OCI-LY1 (cell line): ENCODE measurements around the gene HIBADH.

ENCODE experiments used
- H2AFZ ChIP-seq: fragments of 200-600 bp; sonication (generic), shearing (Covaris generic); 2 replicates; pipeline ENCODE4 v1.6.0; 2014; ENCODE audit warnings: antibody characterized with exemption, mild to moderate bottlenecking, low read length
- H3F3A ChIP-seq: fragments of 200-600 bp; sonication (generic), shearing (Covaris generic); 2 replicates; pipeline ENCODE4 v1.6.0; 2014; ENCODE audit warnings: mild to moderate bottlenecking, antibody characterized with exemption, low read length, moderate library complexity; ENCODE audit not compliant: insufficient read depth
- H3K27ac ChIP-seq: fragments of 200-600 bp; sonication (generic); 2 replicates; pipeline ENCODE4 v1.5.1; 2014; ENCODE audit warnings: low read length, mixed run types, mild to moderate bottlenecking, low read depth; ENCODE audit not compliant: poor library complexity, severe bottlenecking
- H3K27me3 ChIP-seq: fragments of 200-600 bp; sonication (generic); 2 replicates; pipeline ENCODE4 v1.6.0; 2014; ENCODE audit warnings: antibody characterized with exemption, mild to moderate bottlenecking, low read length, moderate library complexity; ENCODE audit not compliant: insufficient read depth
- H3K36me3 ChIP-seq: fragments of 200-600 bp; sonication (generic); 2 replicates; pipeline ENCODE4 v1.6.1; 2014; ENCODE audit warnings: mild to moderate bottlenecking, antibody characterized with exemption, low read length, moderate library complexity, mixed read lengths; ENCODE audit not compliant: insufficient read depth
- H3K4me1 ChIP-seq: fragments of 200-600 bp; sonication (generic); 2 replicates; pipeline ENCODE4 v1.5.1; 2014; ENCODE audit warnings: mild to moderate bottlenecking, low read length, moderate library complexity; ENCODE audit not compliant: insufficient read depth, severe bottlenecking
- H3K4me2 ChIP-seq: fragments of 200-600 bp; sonication (generic), shearing (Covaris generic); 2 replicates; pipeline ENCODE4 v1.6.1; 2014; ENCODE audit warnings: low read length
- H3K4me3 ChIP-seq: fragments of 200-600 bp; sonication (generic); 2 replicates; pipeline ENCODE4 v1.5.1; 2014; ENCODE audit warnings: low read length, low read depth, mild to moderate bottlenecking, mixed read lengths; ENCODE audit not compliant: poor library complexity, severe bottlenecking
- H3K79me2 ChIP-seq: fragments of 200-600 bp; shearing (Covaris generic); 2 replicates; pipeline ENCODE4 v1.6.1; 2016; ENCODE audit warnings: mixed run types, low read length, mixed read lengths; ENCODE audit not compliant: insufficient read depth
- H3K9ac ChIP-seq: fragments of 200-600 bp; sonication (generic), shearing (Covaris generic); 2 replicates; pipeline ENCODE4 v1.6.1; 2014; ENCODE audit warnings: mild to moderate bottlenecking, low read length, mixed read lengths
- H3K9me2 ChIP-seq: fragments of 200-600 bp; sonication (generic), shearing (Covaris generic); 2 replicates; pipeline ENCODE4 v1.6.1; 2014; ENCODE audit warnings: low read depth, mild to moderate bottlenecking, low read length, mixed read lengths
- H3K9me3 ChIP-seq: fragments of 200-600 bp; shearing (Covaris generic); 2 replicates; pipeline ENCODE4 v1.6.1; 2014; ENCODE audit warnings: low read length, mixed read lengths
- H4K20me1 ChIP-seq: fragments of 200-600 bp; sonication (generic), shearing (Covaris generic); 2 replicates; pipeline ENCODE4 v1.6.0; 2016; ENCODE audit warnings: mild to moderate bottlenecking, low read length; ENCODE audit not compliant: insufficient read depth
- EZH2 ChIP-seq: fragments of 200-600 bp; sonication (generic), shearing (Covaris generic); IDR thresholded peaks from 2 replicates; pipeline ENCODE4 v1.8.0; 2017; ENCODE audit warnings: borderline replicate concordance, mixed run types, mild to moderate bottlenecking, antibody characterized with exemption, low read length, moderate library complexity, mixed read lengths
- TF ChIP-seq, protein P1 (sequence below): fragments of 200-600 bp; sonication (generic), shearing (Covaris generic); IDR thresholded peaks from 2 replicates; pipeline ENCODE4 v1.5.1; 2017; ENCODE audit warnings: mild to moderate bottlenecking, antibody characterized with exemption, low read length, moderate library complexity, mixed read lengths

HIBADH gene

GRCh38 chr7:27554826-27555225, 107.9 kb downstream of the HIBADH start:
- Histone ChIP-seq H2AFZ (no peak overlapping the region), H3K36me3 (no peaks in the 10 kb centered on the region), H3K79me2 (no peaks in the 10 kb centered on the region), H3F3A (no peaks in the 10 kb centered on the region), H3K9ac (no peak overlapping the region), H3K9me2 (no peaks in the 10 kb centered on the region), H3K4me2 (no peak overlapping the region), H3K9me3 (no peaks in the 10 kb centered on the region), H3K27me3 (no peaks in the 10 kb centered on the region), H3K4me1 (no peaks in the 10 kb centered on the region), H3K27ac (no peak overlapping the region), H3K4me3 (no peak overlapping the region), H4K20me1 (no peaks in the 10 kb centered on the region)
- TF ChIP-seq, protein P1, sequence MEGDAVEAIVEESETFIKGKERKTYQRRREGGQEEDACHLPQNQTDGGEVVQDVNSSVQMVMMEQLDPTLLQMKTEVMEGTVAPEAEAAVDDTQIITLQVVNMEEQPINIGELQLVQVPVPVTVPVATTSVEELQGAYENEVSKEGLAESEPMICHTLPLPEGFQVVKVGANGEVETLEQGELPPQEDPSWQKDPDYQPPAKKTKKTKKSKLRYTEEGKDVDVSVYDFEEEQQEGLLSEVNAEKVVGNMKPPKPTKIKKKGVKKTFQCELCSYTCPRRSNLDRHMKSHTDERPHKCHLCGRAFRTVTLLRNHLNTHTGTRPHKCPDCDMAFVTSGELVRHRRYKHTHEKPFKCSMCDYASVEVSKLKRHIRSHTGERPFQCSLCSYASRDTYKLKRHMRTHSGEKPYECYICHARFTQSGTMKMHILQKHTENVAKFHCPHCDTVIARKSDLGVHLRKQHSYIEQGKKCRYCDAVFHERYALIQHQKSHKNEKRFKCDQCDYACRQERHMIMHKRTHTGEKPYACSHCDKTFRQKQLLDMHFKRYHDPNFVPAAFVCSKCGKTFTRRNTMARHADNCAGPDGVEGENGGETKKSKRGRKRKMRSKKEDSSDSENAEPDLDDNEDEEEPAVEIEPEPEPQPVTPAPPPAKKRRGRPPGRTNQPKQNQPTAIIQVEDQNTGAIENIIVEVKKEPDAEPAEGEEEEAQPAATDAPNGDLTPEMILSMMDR: no peak
- TF ChIP-seq EZH2: no peak

DNA sequence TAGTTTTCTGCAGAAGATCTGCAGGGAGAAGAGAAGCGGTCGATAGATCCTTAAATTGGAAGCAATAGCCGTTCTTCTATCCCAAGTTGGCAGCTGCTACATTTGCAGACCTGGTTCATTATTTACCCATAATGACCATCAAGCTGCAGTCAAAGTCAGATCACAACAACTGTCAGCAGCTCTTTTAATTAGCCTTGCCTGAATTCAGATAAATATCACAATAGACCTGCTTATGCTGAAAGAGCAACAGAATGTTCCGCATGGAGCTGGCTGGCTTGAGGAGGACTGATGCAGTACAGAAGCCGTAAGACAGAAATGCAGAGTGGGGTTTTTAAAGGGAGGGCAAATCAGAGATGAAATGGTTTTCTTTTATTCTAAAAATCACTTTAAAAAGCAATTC, 109.4 kb downstream of the HIBADH start:
- Histone ChIP-seq H3K9me3 (no peaks in the 10 kb centered on the region), H3K27ac (no peak overlapping the region), H2AFZ (no peak overlapping the region), H3F3A (no peaks in the 10 kb centered on the region), H4K20me1 (no peaks in the 10 kb centered on the region), H3K4me2 (no peak overlapping the region), H3K4me1 (no peaks in the 10 kb centered on the region), H3K9me2 (no peaks in the 10 kb centered on the region), H3K4me3 (no peak overlapping the region), H3K9ac (no peak overlapping the region), H3K27me3 (no peaks in the 10 kb centered on the region), H3K36me3 (no peaks in the 10 kb centered on the region), H3K79me2 (no peaks in the 10 kb centered on the region)
- TF ChIP-seq EZH2: no peak
- TF ChIP-seq, protein P1: no peak

GRCh38 chr7:27551803-27552400, 110.8 kb downstream of the HIBADH start:
- Histone ChIP-seq H3K4me3 (no peak overlapping the region), H3K27ac (no peak overlapping the region), H3K79me2 (no peaks in the 10 kb centered on the region), H2AFZ (no peak overlapping the region), H3K9ac (no peak overlapping the region), H3F3A (no peaks in the 10 kb centered on the region), H3K9me2 (no peaks in the 10 kb centered on the region), H3K27me3 (no peaks in the 10 kb centered on the region), H4K20me1 (no peaks in the 10 kb centered on the region), H3K36me3 (no peaks in the 10 kb centered on the region), H3K4me2 (no peak overlapping the region), H3K4me1 (no peaks in the 10 kb centered on the region), H3K9me3 (no peaks in the 10 kb centered on the region)
- TF ChIP-seq, protein P1: no peak
- no peak for TF ChIP-seq EZH2
